GM06990 (cell line): ENCODE results near the gene DHRS7B.

Experiments used
- DNase-seq: peaks from one replicate; pipeline ENCODE4 v3.0.0-alpha.2; 2011; ENCODE audit not compliant: insufficient read length; ENCODE audit errors: extremely low read depth
- H3K27me3 ChIP-seq: replicated peaks from 2 replicates; pipeline ENCODE4 v1.6.0; 2011; ENCODE audit warnings: low read length; ENCODE audit not compliant: control insufficient read depth, insufficient read depth
- H3K36me3 ChIP-seq: 2 replicates; pipeline ENCODE4 v1.5.1; 2011; ENCODE audit warnings: low read length; ENCODE audit not compliant: control insufficient read depth, insufficient read depth
- H3K4me3 ChIP-seq: replicated peaks from 2 replicates; pipeline ENCODE4 v1.5.1; 2011; ENCODE audit warnings: low read depth, mild to moderate bottlenecking, control low read depth, low read length
- CTCF ChIP-seq: IDR thresholded peaks from 2 replicates; pipeline ENCODE4 v1.5.1; 2011; ENCODE audit warnings: low read length, control low read depth, mild to moderate bottlenecking, inconsistent platforms; ENCODE audit not compliant: insufficient read depth, poor library complexity, severe bottlenecking

DHRS7B gene

GRCh38 chr17:21085707-21086106, 41.1 kb upstream of the DHRS7B start:
- no peak for TF ChIP-seq CTCF
- Histone ChIP-seq H3K4me3 (no peak overlapping the region), H3K36me3 (no peaks in the 10 kb centered on the region), H3K27me3 (no peaks in the 10 kb centered on the region)
- DNase-seq: peak; percentile 33

GRCh38 chr17:21089145-21089544, 37.6 kb upstream of the DHRS7B start:
- no peaks in the 10 kb centered on the region for H3K36me3 ChIP-seq
- no peak for DNase-seq
- TF ChIP-seq CTCF: no peak
- no peak overlapping the region for H3K4me3 ChIP-seq
- no peaks in the 10 kb centered on the region for H3K27me3 ChIP-seq

- no peak for TF ChIP-seq CTCF
- DNase-seq: no peak
- no peaks in the 10 kb centered on the region for H3K36me3 ChIP-seq
- no peaks in the 10 kb centered on the region for H3K27me3 ChIP-seq
- H3K4me3 ChIP-seq: no peak overlapping the region
These were observed 36.5 kb upstream of the DHRS7B start for GRCh38 chr17:21089933-21090901.

- no peak for TF ChIP-seq CTCF
- DNase-seq: no peak
- H3K36me3 ChIP-seq: no peaks in the 10 kb centered on the region
- H3K4me3 ChIP-seq: no peak overlapping the region
- no peaks in the 10 kb centered on the region for H3K27me3 ChIP-seq
These were observed 35.7 kb upstream of the DHRS7B start for GRCh38 chr17:21090902-21091618.

- no peak for DNase-seq
- Histone ChIP-seq H3K27me3 (no peaks in the 10 kb centered on the region), H3K4me3 (no peak overlapping the region), H3K36me3 (no peaks in the 10 kb centered on the region)
- TF ChIP-seq CTCF: no peak
These were observed 32.5 kb upstream of the DHRS7B start for GRCh38 chr17:21094298-21094704.
